Superior temporal gyrus (tissue), 1 donor: ENCODE measurements around the gene SERPINB1.
"Not testable (repeated sequence)": the region's sequence is repeated elsewhere in the genome, so short reads cannot be mapped to it uniquely, and the experiment has no call there.

Source experiments
- DNase-seq: peaks from one replicate; pipeline ENCODE4 v3.0.0-alpha.2; 2016; ENCODE audit errors: extremely low spot score

Gene SERPINB1

GRCh38 chr6:2866171-2866846 is 24.6 kb upstream of the SERPINB1 start:
- no peak for DNase-seq

DNA sequence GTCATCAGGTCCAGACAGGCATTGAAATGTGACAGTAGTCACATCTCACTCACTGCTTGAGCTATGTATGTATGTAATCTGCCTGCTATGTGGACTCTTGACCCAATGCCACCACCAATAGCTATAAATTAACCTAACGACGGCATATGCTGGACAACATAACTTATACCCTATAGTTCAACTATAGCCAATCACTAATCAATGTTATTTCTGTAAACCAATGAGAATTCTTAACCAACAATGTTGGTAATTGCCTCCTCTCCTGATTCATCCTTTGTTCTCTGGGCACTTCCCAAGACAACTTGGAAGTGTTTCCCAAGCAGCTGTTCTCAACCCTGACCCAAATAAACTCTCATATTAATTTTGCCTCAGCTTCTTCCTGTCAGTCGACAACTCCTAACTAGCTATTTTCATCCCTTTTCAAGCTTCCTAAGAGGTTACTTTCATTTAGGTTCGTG is 24.1 kb upstream of the SERPINB1 start:
- DNase-seq, result no peak

DNA sequence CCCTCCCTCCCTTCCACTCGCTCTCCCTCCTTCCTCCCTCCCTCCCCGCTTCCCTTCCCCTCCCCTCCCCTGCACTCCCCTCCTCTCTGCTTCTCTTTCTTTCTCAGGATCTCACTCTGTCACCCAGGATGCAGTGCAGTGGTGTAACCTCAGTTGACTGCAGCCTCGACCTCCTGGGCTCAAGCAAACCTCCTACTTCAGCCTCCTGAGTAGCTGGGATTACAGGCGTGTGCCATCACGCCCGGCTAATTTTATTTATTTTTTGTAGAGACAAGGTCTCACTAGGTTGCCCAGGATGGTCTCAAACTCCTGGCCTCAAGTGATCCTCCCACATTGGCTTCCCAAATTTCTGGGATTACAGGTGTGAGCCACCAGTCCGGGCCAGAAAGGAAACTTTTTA is 23.6 kb upstream of the SERPINB1 start:
- no peak for DNase-seq

GRCh38 chr6:2863901-2864300 is 22.2 kb upstream of the SERPINB1 start:
- no peak for DNase-seq

- no peak for DNase-seq
Measured at GRCh38 chr6:2862712-2863181, 21.1 kb upstream of the SERPINB1 start.

DNA sequence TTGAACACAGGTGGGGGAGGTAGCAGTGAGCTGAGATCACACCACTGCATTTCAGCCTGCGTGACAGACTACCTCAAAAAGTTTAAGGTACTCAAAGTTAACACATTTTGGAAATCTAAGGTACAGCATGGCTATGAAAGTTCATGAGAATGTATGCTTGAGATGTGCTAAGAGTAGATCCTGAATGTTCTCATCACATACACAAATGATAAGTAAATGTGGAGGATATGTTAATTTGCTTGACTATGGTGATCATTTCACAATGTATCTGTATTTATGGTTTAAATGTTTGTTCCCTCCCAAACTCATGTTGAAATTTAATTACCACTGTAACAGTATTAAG is 20.1 kb upstream of the SERPINB1 start:
- DNase-seq, result no peak

GRCh38 chr6:2861060-2861821 is 19.6 kb upstream of the SERPINB1 start:
- DNase-seq, result no peak

GRCh38 chr6:2860706-2861059 is 19.0 kb upstream of the SERPINB1 start:
- not testable (repeated sequence) for DNase-seq

GRCh38 chr6:2859798-2860705 is 18.4 kb upstream of the SERPINB1 start:
- DNase-seq, result not testable (repeated sequence)

DNA sequence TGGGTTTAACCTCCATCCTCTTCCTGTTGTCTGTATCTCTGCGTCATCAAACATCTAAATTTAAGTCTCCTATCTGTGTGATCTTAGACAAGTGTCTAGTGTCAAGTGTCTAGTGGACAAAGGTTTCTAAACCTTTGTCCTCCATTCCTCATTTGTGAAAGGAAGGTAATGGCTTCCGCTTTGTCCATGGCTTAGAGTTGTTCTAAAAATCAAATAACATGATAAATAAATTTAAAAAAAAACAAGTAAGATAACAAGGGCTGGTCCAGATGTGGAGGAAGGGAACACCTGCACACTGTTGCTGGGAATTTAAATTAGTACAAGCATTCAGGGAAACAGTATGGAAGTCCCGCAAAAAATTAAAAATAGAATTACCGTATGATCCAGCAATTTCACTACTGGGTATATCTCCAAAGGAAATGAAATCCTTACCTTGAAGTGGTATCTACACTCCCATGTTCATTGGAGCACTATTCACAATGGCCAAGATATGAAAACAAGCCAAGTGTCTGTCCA is 17.6 kb upstream of the SERPINB1 start:
- DNase-seq, result no peak

GRCh38 chr6:2857580-2858337 is 16.1 kb upstream of the SERPINB1 start:
- DNase-seq, result no peak

DNA sequence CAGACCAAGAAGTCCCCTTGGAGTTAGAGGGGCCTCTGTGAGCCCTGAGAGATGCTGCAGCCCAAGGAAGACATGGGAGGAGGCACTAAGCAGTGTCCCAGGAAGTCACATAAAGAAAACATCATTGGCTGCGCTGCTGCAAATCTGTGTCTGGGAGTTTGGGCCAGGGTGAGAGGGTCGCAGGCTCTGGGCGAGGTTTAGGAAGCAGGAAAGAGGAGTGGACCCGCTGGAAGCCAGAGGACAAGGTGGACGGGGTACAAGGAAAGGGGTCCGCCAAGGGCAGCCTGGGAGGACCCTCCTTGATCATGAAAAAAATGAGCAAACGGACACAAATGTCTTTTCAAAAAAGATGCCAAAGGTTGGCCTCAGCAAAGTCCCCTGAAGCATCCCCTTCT is 15.5 kb upstream of the SERPINB1 start:
- DNase-seq, result no peak

- peak; percentile 49 for DNase-seq
Measured at GRCh38 chr6:2855061-2855519, 13.4 kb upstream of the SERPINB1 start.

DNA sequence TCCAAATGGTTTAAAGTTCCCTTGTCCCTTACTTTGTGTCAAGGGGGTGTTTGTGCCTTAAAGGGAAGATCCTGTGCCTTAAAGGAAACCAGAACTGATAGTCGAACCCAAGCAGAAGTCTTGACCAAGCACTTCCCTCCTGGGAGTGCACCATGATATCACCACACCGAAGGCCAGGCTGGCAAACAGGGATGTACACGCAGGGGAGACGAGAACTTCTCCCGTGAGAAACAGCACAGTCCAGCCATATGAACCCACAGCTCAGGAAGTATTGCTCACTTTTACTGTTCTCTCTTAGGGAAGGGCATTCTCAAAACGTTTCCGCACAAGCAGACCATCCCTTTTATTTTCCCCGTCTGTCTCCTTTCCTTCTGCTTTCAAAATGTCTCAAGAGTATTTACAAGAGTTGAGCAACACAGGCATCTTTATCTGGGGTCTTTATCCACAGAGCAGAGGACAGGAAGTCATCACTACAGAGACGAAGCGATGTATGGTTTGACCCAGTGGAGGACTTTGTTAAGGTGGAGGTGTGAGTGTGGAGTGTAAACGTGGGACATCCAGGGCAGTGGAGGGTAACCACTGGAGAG is 12.8 kb upstream of the SERPINB1 start:
- no peak for DNase-seq

- peak; percentile 45 for DNase-seq
Measured at GRCh38 chr6:2853769-2854395, 12.2 kb upstream of the SERPINB1 start.

DNA sequence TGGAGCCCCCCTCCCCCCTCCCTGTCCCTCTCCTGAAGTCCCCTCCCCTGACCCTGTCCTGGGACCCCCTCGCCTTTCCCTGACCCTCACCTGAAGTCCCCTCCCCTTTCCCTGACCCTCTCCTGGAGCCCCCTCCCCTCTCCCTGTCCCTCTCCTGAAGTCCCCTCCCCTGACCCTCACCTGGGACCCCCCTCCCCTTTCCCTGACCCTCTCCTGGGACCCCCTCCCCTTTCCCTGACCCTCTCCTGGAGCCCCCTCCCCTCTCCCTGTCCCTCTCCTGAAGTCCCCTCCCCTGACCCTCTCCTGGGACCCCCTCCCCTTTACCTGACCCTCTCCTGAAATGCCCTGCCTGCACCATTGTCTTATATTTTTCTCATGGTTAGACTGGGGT is 11.7 kb upstream of the SERPINB1 start:
- not testable (repeated sequence) for DNase-seq

DNA sequence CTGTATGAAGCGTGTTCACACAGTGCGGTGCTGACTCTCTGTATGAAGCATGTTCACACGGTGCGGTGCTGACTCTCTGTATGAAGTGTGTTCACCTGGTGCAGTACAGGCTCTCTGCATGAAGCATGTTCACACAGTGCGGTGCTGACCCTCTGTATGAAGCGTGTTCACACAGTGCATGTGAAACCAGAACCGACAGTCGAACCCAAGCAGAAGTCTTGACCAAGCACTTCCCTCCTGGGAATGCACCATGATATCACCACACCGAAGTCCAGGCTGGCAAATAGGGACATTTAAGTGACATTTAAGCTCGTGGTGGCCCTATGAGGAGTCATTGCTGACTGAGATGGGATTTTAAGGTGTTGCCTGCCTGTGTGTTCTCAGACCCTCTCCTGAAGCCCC is 11.3 kb upstream of the SERPINB1 start:
- DNase-seq, result no peak

DNA sequence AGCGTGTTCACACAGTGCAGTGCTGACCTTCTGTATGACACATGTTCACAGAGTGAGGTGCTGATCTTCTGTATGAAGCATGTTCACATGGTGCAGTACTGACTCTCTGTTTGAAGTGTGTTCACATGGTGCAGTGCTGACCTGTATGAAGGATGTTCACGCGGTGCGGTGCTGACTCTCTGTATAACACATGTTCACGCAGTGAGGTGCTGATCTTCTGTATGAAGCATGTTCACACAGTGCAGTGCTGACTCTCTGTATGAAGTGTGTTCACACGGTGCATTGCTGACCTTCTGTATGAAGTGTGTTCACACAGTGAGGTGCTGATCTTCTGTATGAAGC is 10.8 kb upstream of the SERPINB1 start:
- DNase-seq, result no peak

GRCh38 chr6:2851727-2852513 is 10.3 kb upstream of the SERPINB1 start:
- no peak for DNase-seq
